Stimulated activated CD8-positive, alpha-beta memory T cell treated with anti-CD3 and anti-CD28 coated beads, Interleukin-12 subunit alpha, Interleukin-12 subunit beta, amount 100 ng/mL, for 4 hours (primary cell): Measurements from ENCODE around the gene DCAF8.
"Not testable (repeated sequence)": the region's sequence is repeated elsewhere in the genome, so short reads cannot be mapped to it uniquely, and the experiment has no call there.

Experiments used
- DNase-seq: peaks from one replicate; pipeline ENCODE4 v3.0.0-alpha.2; 2020; ENCODE audit warnings: low read depth

Gene DCAF8

GRCh38 chr1:160261893-160262794 lies at the start of gene DCAF8:
DCAF8 (minus strand) TSS chr1:160262549; CDS start chr1:160244008, 18,541 bp downstream.
- peak; percentile 94 for DNase-seq

DNA sequence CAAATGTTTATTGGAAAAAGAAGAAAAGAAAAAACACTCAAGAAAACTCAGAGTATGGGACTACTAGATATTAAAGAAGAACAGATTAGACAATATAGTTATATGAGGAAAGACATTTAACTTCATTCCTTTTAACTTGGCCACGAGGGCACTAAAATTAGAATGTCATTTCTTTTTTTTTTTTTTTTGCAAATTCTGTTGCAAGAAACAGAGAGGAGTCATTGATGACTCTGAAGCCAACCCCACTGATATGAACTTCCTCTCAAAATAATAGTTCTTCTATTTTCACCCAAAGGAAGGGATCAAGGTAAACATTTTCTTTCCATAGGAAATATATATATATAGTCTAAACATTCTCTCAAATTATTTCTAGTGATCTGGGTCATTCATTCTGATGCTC lies 47.2 kb upstream of the DCAF8 start:
- DNase-seq, result no peak

- DNase-seq, result no peak
Observed at GRCh38 chr1:160309185-160309557, 46.8 kb upstream of the DCAF8 start.

DNA sequence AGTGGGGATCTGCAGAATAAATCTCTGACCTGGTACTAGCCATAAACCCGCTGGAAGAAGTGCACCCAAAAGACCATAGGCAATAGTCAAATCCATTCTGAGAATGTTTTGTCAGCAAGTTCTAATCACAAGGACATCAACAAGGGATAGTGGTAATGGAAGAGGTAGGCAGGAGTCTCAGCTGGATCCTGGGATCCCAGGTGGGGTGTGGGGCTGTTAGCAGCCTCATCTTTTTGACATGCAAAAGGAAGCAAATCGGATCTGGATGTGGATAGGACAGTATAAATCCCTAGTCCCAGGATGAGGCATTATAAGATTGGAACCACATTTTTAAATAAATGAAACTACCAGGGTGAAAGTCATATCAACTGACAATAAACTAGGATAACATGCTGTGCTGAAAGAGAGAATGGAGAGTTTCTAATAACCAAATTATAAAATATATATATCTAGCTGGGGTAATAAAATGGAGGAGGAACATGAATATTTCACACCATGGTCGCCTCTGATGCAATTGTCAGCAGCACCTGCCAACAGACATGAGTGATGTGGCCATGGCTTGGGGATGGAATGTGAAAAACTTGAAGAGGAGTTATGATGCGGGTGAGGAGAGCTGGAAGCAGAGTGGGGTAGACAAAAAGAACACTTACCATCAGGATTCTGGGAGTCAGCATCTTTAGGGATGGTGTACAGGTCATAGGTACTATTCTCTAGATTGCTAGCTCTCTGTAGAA lies 46.3 kb upstream of the DCAF8 start:
- no peak for DNase-seq

DNA sequence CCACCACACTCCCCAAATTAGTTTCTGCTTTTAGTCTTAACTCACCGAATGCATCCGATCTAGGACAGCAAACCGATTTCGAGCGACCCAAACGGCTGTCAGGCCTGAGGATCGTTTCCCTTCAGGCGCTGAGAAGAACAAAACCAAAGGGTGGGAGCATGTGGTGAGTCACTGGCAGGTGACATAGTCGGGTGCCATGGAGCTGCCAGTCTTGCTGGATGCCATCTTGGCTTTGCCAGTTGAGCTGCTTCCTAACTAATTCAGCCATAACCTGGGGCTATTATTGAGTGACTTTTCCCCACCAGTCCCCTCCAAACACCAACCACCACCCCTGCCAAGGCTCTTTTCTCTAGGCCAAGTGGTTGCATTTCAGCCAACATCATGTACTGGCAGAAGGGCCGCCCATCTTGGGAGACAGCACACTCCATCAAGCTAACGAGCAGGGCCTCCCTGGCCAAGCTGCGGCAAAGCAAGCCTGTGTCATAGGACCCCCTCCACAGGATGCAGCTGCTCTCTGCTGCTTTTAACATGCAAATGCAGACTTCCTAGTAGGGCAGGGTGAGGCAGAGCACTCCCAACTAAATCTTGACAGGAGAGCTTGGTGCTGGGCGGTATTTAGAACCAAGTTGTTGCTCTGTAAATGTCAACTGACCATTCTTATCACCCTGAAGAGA lies 44.9 kb upstream of the DCAF8 start:
- no peak for DNase-seq

GRCh38 chr1:160300173-160300572 lies 37.8 kb upstream of the DCAF8 start:
- DNase-seq, result no peak

GRCh38 chr1:160296036-160296435 lies 33.7 kb upstream of the DCAF8 start:
- no peak for DNase-seq

DNA sequence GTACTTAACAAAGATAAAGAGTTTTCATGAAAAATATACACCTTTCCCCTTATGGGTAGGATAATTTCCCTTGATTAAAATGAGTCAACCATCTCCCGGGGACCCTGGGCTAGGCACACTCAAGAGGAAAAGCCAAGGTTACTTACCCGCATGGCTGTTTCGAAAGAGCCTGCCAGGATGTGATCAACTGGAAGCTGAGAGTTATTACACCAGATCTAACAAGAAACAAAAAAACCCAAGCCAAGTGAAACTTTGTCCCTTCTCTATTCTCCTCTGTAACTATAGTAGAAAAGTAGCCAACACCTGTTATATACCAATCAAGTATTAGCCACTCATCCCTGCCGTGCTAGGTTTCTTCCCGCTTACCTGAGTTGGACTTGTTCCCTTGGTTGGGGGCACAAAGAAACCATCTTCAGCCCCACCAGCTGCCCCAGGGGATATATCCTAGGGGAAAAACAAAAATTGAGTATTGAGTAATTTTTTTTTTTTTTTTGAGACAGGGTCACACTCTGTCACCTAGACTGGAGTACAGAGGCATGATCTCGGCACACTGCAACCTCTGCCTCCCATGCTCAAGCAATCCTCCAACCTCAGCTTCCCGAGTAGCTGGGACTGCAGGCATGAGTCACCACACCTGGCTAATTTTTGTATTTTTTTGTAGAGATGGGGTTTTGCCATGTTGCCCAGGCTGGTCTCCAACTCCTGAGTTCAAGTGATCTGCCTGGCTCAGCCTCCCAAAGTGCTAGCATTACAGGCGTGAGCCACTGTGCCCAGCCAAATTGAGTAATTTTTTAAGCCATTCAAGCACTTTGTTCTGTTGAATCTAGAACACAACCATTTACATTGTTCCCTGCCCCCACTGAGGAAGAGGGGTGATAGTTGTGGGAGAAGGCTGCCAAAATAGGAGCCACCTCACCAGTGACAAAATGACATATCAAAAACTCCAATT lies 30.9 kb upstream of the DCAF8 start:
- DNase-seq, result no peak

DNA sequence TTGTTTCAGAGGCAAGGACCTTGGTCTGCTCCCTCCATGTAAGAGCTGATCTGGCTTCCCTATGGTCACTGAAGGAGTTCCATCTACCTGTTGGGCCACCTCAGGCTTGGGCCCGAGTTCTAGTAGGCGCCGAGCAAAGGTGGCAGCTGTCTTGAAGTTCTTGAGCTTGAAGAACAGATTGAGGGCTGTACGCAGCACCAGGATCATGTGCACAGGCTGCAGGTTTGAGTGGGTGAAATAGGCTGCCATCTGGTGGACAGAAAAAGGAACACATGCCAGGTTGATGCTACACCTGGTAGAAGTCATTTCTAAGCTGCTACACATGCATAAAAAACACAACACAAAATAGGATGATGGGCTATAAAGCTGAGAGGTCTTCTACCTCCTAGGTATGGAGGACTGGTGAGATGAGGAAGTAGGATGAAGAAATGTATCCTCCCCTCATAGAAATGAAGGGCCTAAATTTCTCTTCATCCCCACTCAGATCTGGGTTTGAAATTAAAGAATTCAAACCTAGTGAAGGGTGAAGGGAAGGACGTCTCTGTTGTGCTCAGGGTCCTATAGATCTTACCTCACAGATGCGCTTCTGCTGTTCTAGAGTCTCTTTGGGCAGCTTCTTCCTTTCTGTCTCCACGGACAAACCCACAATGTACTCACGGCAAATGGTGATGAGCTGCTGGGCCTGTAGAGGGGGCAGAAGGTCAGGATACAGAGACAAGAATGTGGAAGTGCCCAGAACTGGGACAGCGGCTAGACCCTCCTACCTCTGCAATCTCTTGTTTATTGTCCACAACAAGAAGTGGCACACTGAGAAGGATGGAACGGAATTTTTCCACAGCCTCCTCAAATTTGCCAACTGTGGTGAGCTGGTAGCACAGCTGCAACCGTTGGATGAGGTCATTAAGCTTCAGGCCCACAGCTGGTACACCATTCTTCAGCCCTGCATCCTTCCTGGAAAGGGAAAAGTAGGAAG lies 29.2 kb upstream of the DCAF8 start:
- DNase-seq, result peak; percentile 13

- not testable (repeated sequence) for DNase-seq
Observed at GRCh38 chr1:160287769-160288168, 25.4 kb upstream of the DCAF8 start.

DNA sequence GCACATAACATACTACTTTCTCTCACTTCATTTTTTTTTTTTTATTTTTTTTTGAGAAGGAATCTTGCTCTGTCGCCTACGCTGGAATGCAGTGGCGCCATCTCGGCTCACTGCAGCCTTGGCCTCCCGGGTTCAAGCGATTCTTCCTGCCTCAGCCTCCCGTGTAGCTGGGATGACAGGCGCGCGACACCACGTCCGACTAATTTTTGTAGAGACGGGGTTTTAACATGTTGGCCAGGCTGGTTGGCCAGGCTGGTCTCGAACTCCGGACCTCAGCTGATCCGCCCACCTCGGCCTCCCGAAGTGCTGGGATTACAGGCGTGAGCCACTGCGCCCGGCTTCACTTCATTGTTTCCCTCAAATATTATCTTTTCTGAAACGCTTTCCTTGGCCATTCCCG lies 23.2 kb upstream of the DCAF8 start:
- no peak for DNase-seq

GRCh38 chr1:160284782-160285344 lies 22.5 kb upstream of the DCAF8 start, which contains the start of gene PEX19:
PEX19 (minus strand) TSS chr1:160285133; CDS start chr1:160285124, 9 bp downstream.
- peak; percentile 79 for DNase-seq

DNA sequence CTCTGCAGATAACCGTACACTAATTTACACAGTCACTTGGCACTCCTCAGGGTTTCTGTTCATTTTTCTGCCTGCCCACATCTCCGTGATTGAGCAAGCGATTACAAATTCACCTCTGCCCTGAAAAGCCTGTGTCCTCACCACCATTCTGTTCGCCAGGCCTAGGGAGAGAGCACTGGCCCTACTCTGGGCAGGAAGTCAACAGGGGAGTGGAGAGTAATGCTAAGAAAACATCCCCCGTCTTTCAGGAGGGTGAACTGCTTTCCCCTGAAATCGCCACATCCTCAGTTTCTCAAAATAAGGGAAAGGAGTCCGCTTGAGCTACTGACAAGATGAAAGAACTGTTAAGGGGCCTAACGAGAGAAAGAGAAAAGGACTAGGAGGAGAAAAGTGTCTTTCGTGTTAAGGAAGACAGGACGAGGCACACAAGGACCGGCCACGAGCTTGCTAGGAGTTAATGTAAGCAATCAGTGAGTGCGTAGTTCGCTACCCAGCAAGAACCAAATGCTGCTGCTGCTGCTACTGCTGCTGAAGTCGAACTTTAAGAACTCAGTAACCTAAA lies 22.0 kb upstream of the DCAF8 start:
- DNase-seq, result no peak

DNA sequence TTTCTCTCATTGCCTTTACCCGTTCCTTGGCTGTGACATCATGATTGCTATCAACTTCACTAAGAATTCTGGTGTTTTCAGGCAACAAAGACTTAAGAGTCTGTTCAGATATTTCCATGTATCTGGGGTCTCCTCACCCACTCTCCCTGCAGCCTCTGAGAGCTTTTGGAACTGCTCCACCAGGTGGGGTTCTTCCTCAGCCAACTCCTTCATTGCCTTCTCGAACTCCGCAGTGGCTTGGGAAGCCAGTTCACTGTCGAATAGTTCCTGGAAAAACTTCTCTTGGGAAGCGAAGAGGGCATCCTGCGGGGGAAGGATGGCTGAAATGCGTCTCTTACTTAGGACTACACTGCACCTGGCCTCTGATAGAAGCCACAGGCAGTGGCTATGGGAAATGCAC lies 20.5 kb upstream of the DCAF8 start:
- DNase-seq, result no peak

- DNase-seq, result no peak
Observed at GRCh38 chr1:160277987-160278386, 15.6 kb upstream of the DCAF8 start.

GRCh38 chr1:160277330-160277729 lies 15.0 kb upstream of the DCAF8 start:
- no peak for DNase-seq

- DNase-seq, result no peak
Observed at GRCh38 chr1:160271025-160271424, 8.7 kb upstream of the DCAF8 start.

- DNase-seq, result no peak
Observed at GRCh38 chr1:160267284-160267991, 5.1 kb upstream of the DCAF8 start.

DNA sequence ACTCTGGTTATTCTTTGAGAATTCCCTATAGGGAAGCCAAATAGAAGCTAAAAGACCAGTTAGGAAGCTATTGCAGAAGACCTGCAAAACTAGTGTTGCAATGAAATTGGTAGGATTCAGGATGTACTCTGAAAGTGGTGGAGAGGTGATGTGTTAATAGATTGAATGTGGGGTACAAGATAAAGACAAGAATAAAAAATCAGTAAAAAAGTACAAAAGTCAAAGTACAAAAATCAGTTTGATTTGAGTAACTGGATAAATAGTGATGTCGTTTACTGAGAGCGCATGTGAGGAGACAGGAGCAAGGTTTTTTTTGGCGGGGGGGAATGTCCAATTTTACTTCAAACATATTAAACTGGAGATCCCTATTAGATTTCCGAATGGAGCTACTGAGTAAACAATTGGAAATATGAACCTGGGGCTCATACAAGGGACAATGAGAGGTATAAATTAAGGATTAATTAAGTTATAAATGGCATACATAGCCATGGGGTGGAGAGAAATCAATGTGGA lies 2.5 kb upstream of the DCAF8 start:
- no peak for DNase-seq
